ENCODE results near the gene ZDHHC22.

ZDHHC22 gene

GRCh38 chr14:77103951-77104350, 37.6 kb downstream of the ZDHHC22 start:
- DNase-seq (ENCODE audit: low spot score): no peak

- DNase-seq (ENCODE audit: low spot score): no peak
These were observed 38.1 kb downstream of the ZDHHC22 start for GRCh38 chr14:77103475-77103874.

- no peak for DNase-seq (ENCODE audit: low spot score)
These were observed 39.4 kb downstream of the ZDHHC22 start for GRCh38 chr14:77102154-77102553.

- peak; percentile 22 for DNase-seq (ENCODE audit: low spot score)
These were observed 40.6 kb downstream of the ZDHHC22 start for GRCh38 chr14:77100961-77101360.

GRCh38 chr14:77099425-77100167, 42.0 kb downstream of the ZDHHC22 start:
- DNase-seq (ENCODE audit: low spot score): peak; percentile 63

GRCh38 chr14:77098529-77099353, 42.9 kb downstream of the ZDHHC22 start:
- peak; percentile 14 for DNase-seq (ENCODE audit: low spot score)

GRCh38 chr14:77097700-77098528, 43.7 kb downstream of the ZDHHC22 start, which contains the start of gene CIPC:
TSS of gene CIPC (plus strand) at chr14:77098258. CDS start at chr14:77105709, 7,451 bp downstream.
- DNase-seq (ENCODE audit: low spot score): peak; percentile 99

GRCh38 chr14:77097006-77097699, 44.4 kb downstream of the ZDHHC22 start:
- DNase-seq (ENCODE audit: low spot score): peak; percentile 45

- DNase-seq (ENCODE audit: low spot score): peak; percentile 76
These were observed 46.8 kb downstream of the ZDHHC22 start for GRCh38 chr14:77094672-77095284.

- peak; percentile 18 for DNase-seq (ENCODE audit: low spot score)
These were observed 48.9 kb downstream of the ZDHHC22 start for GRCh38 chr14:77092676-77093075.

GRCh38 chr14:77091518-77091917, 50.1 kb downstream of the ZDHHC22 start:
- DNase-seq (ENCODE audit: low spot score): no peak

GRCh38 chr14:77088645-77089044, 52.9 kb downstream of the ZDHHC22 start:
- DNase-seq (ENCODE audit: low spot score): no peak

GRCh38 chr14:77088219-77088618, 53.4 kb downstream of the ZDHHC22 start:
- peak; percentile 49 for DNase-seq (ENCODE audit: low spot score)

GRCh38 chr14:77087631-77088030, 54.0 kb downstream of the ZDHHC22 start:
- DNase-seq (ENCODE audit: low spot score): no peak

GRCh38 chr14:77086951-77087350, 54.6 kb downstream of the ZDHHC22 start:
- DNase-seq (ENCODE audit: low spot score): no peak

- peak; percentile 89 for DNase-seq (ENCODE audit: low spot score)
These were observed 55.4 kb downstream of the ZDHHC22 start for GRCh38 chr14:77086017-77086727.

- DNase-seq (ENCODE audit: low spot score): no peak
These were observed 56.1 kb downstream of the ZDHHC22 start for GRCh38 chr14:77085538-77085937.

- DNase-seq (ENCODE audit: low spot score): no peak
These were observed 56.6 kb downstream of the ZDHHC22 start for GRCh38 chr14:77084985-77085384.

- no peak for DNase-seq (ENCODE audit: low spot score)
These were observed 58.5 kb downstream of the ZDHHC22 start for GRCh38 chr14:77083082-77083481.

GRCh38 chr14:77082356-77082755, 59.2 kb downstream of the ZDHHC22 start:
- DNase-seq (ENCODE audit: low spot score): no peak
